SK-N-SH (cell line): ENCODE measurements around the gene FRMD1. TPM values are rescaled to one million over a fixed set of nuclear protein-coding genes. Genes with fewer than 3 reads are reported as not detected.

Source experiments
- CTCF ChIA-PET: fragments of 300-600, 350-600 bp; formaldehyde crosslinking; extraction: SDS; loops from one replicate; lab custom pipeline; 2021; lab: Yijun Ruan, JAX
- POLR2A ChIA-PET: fragments of 350-600 bp; sonication (Branson Sonifier 250); formaldehyde crosslinking; extraction: SDS; loops from one replicate; lab custom pipeline; 2020; ENCODE audit warnings: antibody characterized with exemption, inconsistent platforms; lab: Yijun Ruan, JAX
- DNase-seq: peaks from one replicate; pipeline ENCODE4 v3.0.0; 2012
- H2AFZ ChIP-seq: fragments of 200-600 bp; sonication (generic); 2 replicates; pipeline ENCODE4 v1.8.1; 2016; ENCODE audit warnings: antibody characterized with exemption, mild to moderate bottlenecking, low read depth
- H3F3A ChIP-seq: fragments of 200-600 bp; sonication (generic); replicated peaks from 2 replicates; pipeline ENCODE3; 2016; ENCODE audit warnings: antibody characterized with exemption, mild to moderate bottlenecking; ENCODE audit not compliant: insufficient read depth
- H3K27ac ChIP-seq, 2 experiments: fragments of 200-500 bp in 1 of 2; fragments of 200-600 bp in 1 of 2; sonication (Bioruptor generic) in 1 of 2; sonication (generic), shearing (Covaris generic) in 1 of 2; 2 replicates each; pipeline versions ENCODE4 v1.5.1 to v1.6.1; 2014 to 2016; ENCODE audit warnings: low read depth in 2 of 2, inconsistent platforms in 1 of 2, low read length in 1 of 2, mild to moderate bottlenecking in 1 of 2, mixed read lengths in 1 of 2
- H3K27me3 ChIP-seq: fragments of 200-600 bp; sonication (generic), shearing (Covaris generic); 2 replicates; pipeline ENCODE4 v1.6.1; 2016; ENCODE audit warnings: mixed run types; ENCODE audit not compliant: insufficient read depth
- H3K36me3 ChIP-seq, 2 experiments: fragments of 200-500 bp in 1 of 2; fragments of 200-600 bp in 1 of 2; sonication (Bioruptor generic) in 1 of 2; sonication (generic) in 1 of 2; replicated peaks in 1 of 2; 2 replicates each; pipeline versions ENCODE3 to v1.5.1; 2014 to 2016; ENCODE audit warnings: low read length in 1 of 2, mild to moderate bottlenecking in 1 of 2; ENCODE audit not compliant: insufficient read depth in 2 of 2, control insufficient read depth in 1 of 2
- H3K4me1 ChIP-seq, 2 experiments: fragments of 200-500 bp in 1 of 2; fragments of 200-600 bp in 1 of 2; sonication (Bioruptor generic) in 1 of 2; sonication (generic), shearing (Covaris generic) in 1 of 2; 2 replicates each; pipeline versions ENCODE4 v1.5.1 to v1.6.1; 2014 to 2016; ENCODE audit warnings: low read depth in 1 of 2, low read length in 1 of 2, mixed run types in 1 of 2; ENCODE audit not compliant: insufficient read depth in 2 of 2, control insufficient read depth in 1 of 2
- H3K4me2 ChIP-seq: fragments of 200-600 bp; sonication (generic), shearing (Covaris generic); 2 replicates; pipeline ENCODE4 v1.6.1; 2017; ENCODE audit warnings: mixed run types
- H3K4me3 ChIP-seq, 2 experiments: fragments of 200-500 bp in 1 of 2; fragments of 200-600 bp in 1 of 2; sonication (Bioruptor generic) in 1 of 2; sonication (generic), shearing (Covaris generic) in 1 of 2; 2 replicates each; pipeline versions ENCODE4 v1.5.1 to v1.8.1; 2014 to 2016; ENCODE audit warnings: low read depth in 2 of 2, inconsistent platforms in 1 of 2, low read length in 1 of 2, mild to moderate bottlenecking in 1 of 2, mixed read lengths in 1 of 2, moderate library complexity in 1 of 2
- H3K79me2 ChIP-seq: fragments of 200-600 bp; sonication (generic); 2 replicates; pipeline ENCODE4 v1.8.1; 2017; ENCODE audit warnings: mild to moderate bottlenecking; ENCODE audit not compliant: insufficient read depth
- H3K9ac ChIP-seq: fragments of 200-600 bp; sonication (generic); 2 replicates; pipeline ENCODE4 v1.6.1; 2017; ENCODE audit warnings: mixed run types
- H3K9me2 ChIP-seq: fragments of 200-600 bp; sonication (generic); 2 replicates; pipeline ENCODE4 v1.6.1; 2017; ENCODE audit warnings: mixed run types
- H3K9me3 ChIP-seq: fragments of 200-600 bp; sonication (generic); 2 replicates; pipeline ENCODE4 v1.6.1; 2017; ENCODE audit warnings: mixed run types, mild to moderate bottlenecking, moderate library complexity
- H4K20me1 ChIP-seq: fragments of 200-600 bp; sonication (generic); 2 replicates; pipeline ENCODE4 v1.6.1; 2017; ENCODE audit warnings: mild to moderate bottlenecking, mixed run types; ENCODE audit not compliant: insufficient read depth
- CHD2 ChIP-seq: fragments of 150-350 bp; IDR thresholded peaks from 2 replicates; pipeline ENCODE4 v1.6.1; 2018; ENCODE audit warnings: low read length; ENCODE audit not compliant: partially characterized antibody
- EP300 ChIP-seq, 2 experiments: IDR thresholded peaks; 2 replicates each; pipeline versions ENCODE4 v1.4.0 to v1.6.1; 2012; ENCODE audit warnings: borderline replicate concordance in 1 of 2, low read depth in 1 of 2, low read length in 1 of 2
- FOSL2 ChIP-seq: IDR thresholded peaks from 2 replicates; pipeline ENCODE4 v1.4.0; 2012; ENCODE audit warnings: low read depth, mild to moderate bottlenecking, moderate library complexity, borderline replicate concordance
- FOXJ3 ChIP-seq: sonication (generic); formaldehyde crosslinking; IDR thresholded peaks from 2 replicates; pipeline ENCODE4 v1.5.1; 2020; ENCODE audit warnings: mild to moderate bottlenecking, missing genetic modification reagents
- FOXM1 ChIP-seq: IDR thresholded peaks from 2 replicates; pipeline ENCODE4 v1.4.0; 2012; ENCODE audit warnings: low read depth, mild to moderate bottlenecking
- MEF2A ChIP-seq: IDR thresholded peaks from 2 replicates; pipeline ENCODE4 v1.4.0; 2012; ENCODE audit warnings: low read depth, borderline replicate concordance
- NRF1 ChIP-seq: IDR thresholded peaks from 2 replicates; pipeline ENCODE4 v1.6.1; 2012; ENCODE audit warnings: low read depth, mild to moderate bottlenecking, low read length
- PBX3 ChIP-seq: IDR thresholded peaks from 2 replicates; pipeline ENCODE4; 2012
- POLR2AphosphoS5 ChIP-seq: IDR thresholded peaks from 2 replicates; pipeline ENCODE4 v1.6.1; 2012; ENCODE audit warnings: low read depth, low read length
- RAD21 ChIP-seq: IDR thresholded peaks from 2 replicates; pipeline ENCODE4 v1.6.1; 2012; ENCODE audit warnings: mild to moderate bottlenecking, low read length
- RCOR1 ChIP-seq: fragments of 150-350 bp; IDR thresholded peaks from 2 replicates; pipeline ENCODE4 v1.6.1; 2017; ENCODE audit warnings: antibody characterized with exemption, low read length
- REST ChIP-seq: IDR thresholded peaks from 2 replicates; pipeline ENCODE4 v1.6.1; 2012; ENCODE audit warnings: mild to moderate bottlenecking, low read depth, low read length, moderate library complexity
- TEAD4 ChIP-seq: IDR thresholded peaks from 2 replicates; pipeline ENCODE4 v1.4.0; 2012; ENCODE audit warnings: mild to moderate bottlenecking, borderline replicate concordance; ENCODE audit not compliant: insufficient read depth
- USF1 ChIP-seq: IDR thresholded peaks from 2 replicates; pipeline ENCODE4 v1.4.0; 2012; ENCODE audit warnings: low read depth, borderline replicate concordance
- USF2 ChIP-seq: fragments of 150-350 bp; IDR thresholded peaks from 2 replicates; pipeline ENCODE4 v1.6.1; 2017; ENCODE audit warnings: antibody characterized with exemption, low read length, low read depth, borderline replicate concordance
- YY1 ChIP-seq: IDR thresholded peaks from 2 replicates; pipeline ENCODE4 v1.4.0; 2012; ENCODE audit warnings: low read depth, mild to moderate bottlenecking
- WGBS: methylation state at CpG from one replicate; pipeline ENCODE4 v1.1.6; 2017; ENCODE audit warnings: low lambda C conversion rate; 5-methylcytosine and 5-hydroxymethylcytosine counted together
- polyA plus RNA-seq, 3 experiments: library from polyadenylated mRNA; depleted of rRNA; stranded (reverse); fragments of >200 nt; gene quantifications; 2 replicates each; pipeline ENCODE4 v1.2.3, GENCODE V29; 2012

The FRMD1 gene
- polyA plus RNA-seq, 1 of the 3 experiments (the other 2 are of a cell fraction), result not detected

- Histone ChIP-seq H4K20me1 (no peaks in the 10 kb centered on the region), H3K4me1 (peaks cover 0 to 19% of the 10 kb centered on the region in 2 experiments; a peak in 1 of 4 replicates), H3K36me3 (no peaks in the 10 kb centered on the region), H3K27ac (no peak overlapping the region)
- POLR2A ChIA-PET, result no interaction called here
- no peak for DNase-seq
- TF ChIP-seq RCOR1, result no peak
- no peak for TF ChIP-seq TEAD4
- TF ChIP-seq RAD21, result no peak
- no peak for TF ChIP-seq REST
- no peak for TF ChIP-seq YY1
- no peak for TF ChIP-seq PBX3
- no peak for TF ChIP-seq EP300 (IDR thresholded peaks at IDR 0.05; ENCODE audit: borderline replicate concordance in 1 of 2, low read depth in 1 of 2, low read length in 1 of 2)
- no peak for TF ChIP-seq FOSL2
- no peak for TF ChIP-seq MEF2A
- no peak for TF ChIP-seq FOXM1
- TF ChIP-seq USF1, result no peak
- no peak for TF ChIP-seq USF2
- TF ChIP-seq FOXJ3 (CRISPR knock-in tag), result no peak
- TF ChIP-seq POLR2AphosphoS5, result no peak
- TF ChIP-seq NRF1, result no peak
- TF ChIP-seq CHD2, result no peak
- TF ChIP-seq, all 33 proteins: peak for 0
- CTCF ChIA-PET, result interaction anchor here (1.0 to 1.6 kb wide), 2 partner anchors 17 to 60 kb away, joined by 3 to 4 read pairs; no protein-coding TSS in a partner anchor
- H3K9me2 ChIP-seq, result no peaks in the 10 kb centered on the region
- WGBS, result 57% methylated on average over 9 of the region's 9 CpGs
- H3K4me2 ChIP-seq, result no peak overlapping the region
- no peaks in the 10 kb centered on the region for H3K27me3 ChIP-seq
- H3K79me2 ChIP-seq, result no peaks in the 10 kb centered on the region
- H3K4me3 ChIP-seq, result no peak overlapping the region
- H2AFZ ChIP-seq, result no peak overlapping the region
- no peaks in the 10 kb centered on the region for H3F3A ChIP-seq
- H3K9me3 ChIP-seq, result no peaks in the 10 kb centered on the region
- H3K9ac ChIP-seq, result no peak overlapping the region
Observed at GRCh38 chr6:168028181-168028580, 50.8 kb downstream of the FRMD1 start.
